Measurements from ENCODE around the gene SORCS2. TPM values are rescaled to one million over a fixed set of nuclear protein-coding genes. Genes with fewer than 3 reads are reported as not detected.

Gene SORCS2
- polyA plus RNA-seq, 1 donor from 2014 or later, result 1.0 TPM

DNA sequence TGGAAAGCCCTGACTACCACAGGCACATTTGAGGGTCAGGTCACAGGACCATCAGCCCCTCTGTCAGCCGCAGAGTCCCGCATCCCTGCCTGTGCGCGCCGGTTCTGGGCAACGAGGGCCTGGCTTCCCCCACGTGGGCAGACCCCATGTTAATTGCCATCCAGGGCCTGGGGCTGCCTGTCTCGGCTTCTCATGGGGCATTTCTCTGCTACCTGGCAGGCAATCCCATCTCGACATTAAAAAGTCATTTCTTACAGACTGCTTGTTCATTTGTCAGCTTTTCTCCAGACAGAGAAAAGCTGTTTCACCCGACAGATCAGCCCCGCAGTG is 45.6 kb upstream of the SORCS2 start:
- Histone ChIP-seq H3K27me3 (ENCODE audit: insufficient read depth, low read depth, low read length) (no peaks in the 10 kb centered on the region), H3K79me2 (replicated peaks; ENCODE audit: insufficient read depth, low read length) (no peaks in the 10 kb centered on the region), H3K9ac (ENCODE audit: low read length) (no peak overlapping the region), H3F3A (ENCODE audit: insufficient read depth, low read length, poor library complexity, severe bottlenecking) (no peaks in the 10 kb centered on the region), H4K20me1 (ENCODE audit: insufficient read depth) (no peaks in the 10 kb centered on the region), H3K9me2 (ENCODE audit: insufficient read depth, low read length) (no peaks in the 10 kb centered on the region), H3K27ac (ENCODE audit: low read length) (no peak overlapping the region), H3K9me3 (ENCODE audit: low read length) (no peaks in the 10 kb centered on the region), H3K4me2 (ENCODE audit: low read length) (no peak overlapping the region), H3K36me3 (ENCODE audit: insufficient read depth, low read length) (no peaks in the 10 kb centered on the region), H2AFZ (ENCODE audit: low read depth, low read length) (no peak overlapping the region), H3K4me3 (ENCODE audit: low read length) (no peak overlapping the region)
- TF ChIP-seq RAD21 (conservative IDR thresholded peaks at IDR 0.05) (no peak), EP300 (conservative IDR thresholded peaks at IDR 0.05; ENCODE audit: poor library complexity, severe bottlenecking) (no peak), MXI1 (conservative IDR thresholded peaks at IDR 0.05; ENCODE audit: poor library complexity, severe bottlenecking) (no peak), EZH2 (IDR thresholded peaks at IDR 0.05; ENCODE audit: borderline replicate concordance, insufficient read depth, low read length, poor library complexity, severe bottlenecking) (no peak), POLR2AphosphoS5 (IDR thresholded peaks at IDR 0.05) (no peak), SMC3 (conservative IDR thresholded peaks at IDR 0.05; ENCODE audit: poor library complexity) (no peak)
- TF ChIP-seq, protein P1, sequence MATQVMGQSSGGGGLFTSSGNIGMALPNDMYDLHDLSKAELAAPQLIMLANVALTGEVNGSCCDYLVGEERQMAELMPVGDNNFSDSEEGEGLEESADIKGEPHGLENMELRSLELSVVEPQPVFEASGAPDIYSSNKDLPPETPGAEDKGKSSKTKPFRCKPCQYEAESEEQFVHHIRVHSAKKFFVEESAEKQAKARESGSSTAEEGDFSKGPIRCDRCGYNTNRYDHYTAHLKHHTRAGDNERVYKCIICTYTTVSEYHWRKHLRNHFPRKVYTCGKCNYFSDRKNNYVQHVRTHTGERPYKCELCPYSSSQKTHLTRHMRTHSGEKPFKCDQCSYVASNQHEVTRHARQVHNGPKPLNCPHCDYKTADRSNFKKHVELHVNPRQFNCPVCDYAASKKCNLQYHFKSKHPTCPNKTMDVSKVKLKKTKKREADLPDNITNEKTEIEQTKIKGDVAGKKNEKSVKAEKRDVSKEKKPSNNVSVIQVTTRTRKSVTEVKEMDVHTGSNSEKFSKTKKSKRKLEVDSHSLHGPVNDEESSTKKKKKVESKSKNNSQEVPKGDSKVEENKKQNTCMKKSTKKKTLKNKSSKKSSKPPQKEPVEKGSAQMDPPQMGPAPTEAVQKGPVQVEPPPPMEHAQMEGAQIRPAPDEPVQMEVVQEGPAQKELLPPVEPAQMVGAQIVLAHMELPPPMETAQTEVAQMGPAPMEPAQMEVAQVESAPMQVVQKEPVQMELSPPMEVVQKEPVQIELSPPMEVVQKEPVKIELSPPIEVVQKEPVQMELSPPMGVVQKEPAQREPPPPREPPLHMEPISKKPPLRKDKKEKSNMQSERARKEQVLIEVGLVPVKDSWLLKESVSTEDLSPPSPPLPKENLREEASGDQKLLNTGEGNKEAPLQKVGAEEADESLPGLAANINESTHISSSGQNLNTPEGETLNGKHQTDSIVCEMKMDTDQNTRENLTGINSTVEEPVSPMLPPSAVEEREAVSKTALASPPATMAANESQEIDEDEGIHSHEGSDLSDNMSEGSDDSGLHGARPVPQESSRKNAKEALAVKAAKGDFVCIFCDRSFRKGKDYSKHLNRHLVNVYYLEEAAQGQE (IDR thresholded peaks at IDR 0.05; ENCODE audit: borderline replicate concordance), result no peak
- TF ChIP-seq, protein P2, sequence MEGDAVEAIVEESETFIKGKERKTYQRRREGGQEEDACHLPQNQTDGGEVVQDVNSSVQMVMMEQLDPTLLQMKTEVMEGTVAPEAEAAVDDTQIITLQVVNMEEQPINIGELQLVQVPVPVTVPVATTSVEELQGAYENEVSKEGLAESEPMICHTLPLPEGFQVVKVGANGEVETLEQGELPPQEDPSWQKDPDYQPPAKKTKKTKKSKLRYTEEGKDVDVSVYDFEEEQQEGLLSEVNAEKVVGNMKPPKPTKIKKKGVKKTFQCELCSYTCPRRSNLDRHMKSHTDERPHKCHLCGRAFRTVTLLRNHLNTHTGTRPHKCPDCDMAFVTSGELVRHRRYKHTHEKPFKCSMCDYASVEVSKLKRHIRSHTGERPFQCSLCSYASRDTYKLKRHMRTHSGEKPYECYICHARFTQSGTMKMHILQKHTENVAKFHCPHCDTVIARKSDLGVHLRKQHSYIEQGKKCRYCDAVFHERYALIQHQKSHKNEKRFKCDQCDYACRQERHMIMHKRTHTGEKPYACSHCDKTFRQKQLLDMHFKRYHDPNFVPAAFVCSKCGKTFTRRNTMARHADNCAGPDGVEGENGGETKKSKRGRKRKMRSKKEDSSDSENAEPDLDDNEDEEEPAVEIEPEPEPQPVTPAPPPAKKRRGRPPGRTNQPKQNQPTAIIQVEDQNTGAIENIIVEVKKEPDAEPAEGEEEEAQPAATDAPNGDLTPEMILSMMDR (IDR thresholded peaks at IDR 0.05; ENCODE audit: poor library complexity, severe bottlenecking), result no peak

DNA sequence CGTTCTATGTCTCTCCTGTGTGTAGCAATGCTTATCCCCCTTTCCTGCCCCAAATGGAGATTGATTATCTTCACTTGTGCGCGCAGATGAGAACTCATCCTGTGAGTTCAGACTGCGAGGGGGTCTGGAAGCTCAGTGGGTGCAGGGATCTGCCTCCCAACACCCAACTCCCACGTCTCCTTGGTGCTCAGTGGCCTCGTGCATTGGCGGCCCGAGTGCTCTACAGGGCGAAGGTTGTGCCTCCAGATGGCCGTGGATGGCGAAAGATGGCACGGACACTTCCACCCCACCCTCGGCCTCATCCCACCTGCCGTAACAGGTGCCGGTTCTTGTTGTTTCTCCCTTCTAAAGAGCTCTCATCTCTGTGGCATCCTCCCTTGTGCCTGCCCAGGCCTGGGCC is 45.1 kb upstream of the SORCS2 start:
- Histone ChIP-seq H3K9me2 (ENCODE audit: insufficient read depth, low read length) (no peaks in the 10 kb centered on the region), H3K9ac (ENCODE audit: low read length) (no peak overlapping the region), H4K20me1 (ENCODE audit: insufficient read depth) (no peaks in the 10 kb centered on the region), H3K27ac (ENCODE audit: low read length) (no peak overlapping the region), H3F3A (ENCODE audit: insufficient read depth, low read length, poor library complexity, severe bottlenecking) (no peaks in the 10 kb centered on the region), H3K79me2 (replicated peaks; ENCODE audit: insufficient read depth, low read length) (no peaks in the 10 kb centered on the region), H3K9me3 (ENCODE audit: low read length) (no peaks in the 10 kb centered on the region), H3K4me3 (ENCODE audit: low read length) (no peak overlapping the region), H2AFZ (ENCODE audit: low read depth, low read length) (no peak overlapping the region), H3K27me3 (ENCODE audit: insufficient read depth, low read depth, low read length) (no peaks in the 10 kb centered on the region), H3K36me3 (ENCODE audit: insufficient read depth, low read length) (no peaks in the 10 kb centered on the region), H3K4me2 (ENCODE audit: low read length) (no peak overlapping the region)
- TF ChIP-seq MXI1 (conservative IDR thresholded peaks at IDR 0.05; ENCODE audit: poor library complexity, severe bottlenecking), result no peak
- TF ChIP-seq, protein P1 (IDR thresholded peaks at IDR 0.05; ENCODE audit: borderline replicate concordance), result no peak
- TF ChIP-seq RAD21 (conservative IDR thresholded peaks at IDR 0.05), result no peak
- TF ChIP-seq EP300 (conservative IDR thresholded peaks at IDR 0.05; ENCODE audit: poor library complexity, severe bottlenecking), result no peak
- TF ChIP-seq SMC3 (conservative IDR thresholded peaks at IDR 0.05; ENCODE audit: poor library complexity), result no peak
- TF ChIP-seq POLR2AphosphoS5 (IDR thresholded peaks at IDR 0.05), result no peak
- TF ChIP-seq, protein P2 (IDR thresholded peaks at IDR 0.05; ENCODE audit: poor library complexity, severe bottlenecking), result no peak
- TF ChIP-seq EZH2 (IDR thresholded peaks at IDR 0.05; ENCODE audit: borderline replicate concordance, insufficient read depth, low read length, poor library complexity, severe bottlenecking), result no peak
- no peak for TF ChIP-seq TAF1 (IDR thresholded peaks at IDR 0.05; ENCODE audit: low read depth)

Data from neural cell (in vitro differentiated cells).